Measurements from ENCODE around the gene PRRG1.
A peak's percentile ranks its signal among the peaks of the same experiment; 100 is the strongest.
"Not testable (repeated sequence)": the region's sequence is repeated elsewhere in the genome, so short reads cannot be mapped to it uniquely, and the experiment has no call there.

Gene PRRG1

GRCh38 chrX:37462346-37462745 is 113.2 kb downstream of the PRRG1 start:
- TF ChIP-seq CTCF (IDR thresholded peaks at IDR 0.05; ENCODE audit: insufficient read depth, low read depth, low read length, missing control alignments) = no peak
- no peak overlapping the region for H3K4me3 ChIP-seq (ENCODE audit: low read length)
- DNase-seq (ENCODE audit: low read depth) = no peak

- no peak overlapping the region for H3K4me3 ChIP-seq (ENCODE audit: low read length)
- DNase-seq (ENCODE audit: low read depth) = peak; percentile 13
- no peak for TF ChIP-seq CTCF (IDR thresholded peaks at IDR 0.05; ENCODE audit: insufficient read depth, low read depth, low read length, missing control alignments)
Observed at GRCh38 chrX:37468124-37468739, 119.1 kb downstream of the PRRG1 start.

- no peak for DNase-seq (ENCODE audit: low read depth)
- H3K4me3 ChIP-seq (ENCODE audit: low read length) = no peak overlapping the region
- no peak for TF ChIP-seq CTCF (IDR thresholded peaks at IDR 0.05; ENCODE audit: insufficient read depth, low read depth, low read length, missing control alignments)
Observed at GRCh38 chrX:37470711-37471110, 121.5 kb downstream of the PRRG1 start.

GRCh38 chrX:37472836-37473235 is 123.7 kb downstream of the PRRG1 start:
- no peak overlapping the region for H3K4me3 ChIP-seq (ENCODE audit: low read length)
- DNase-seq (ENCODE audit: low read depth) = no peak
- TF ChIP-seq CTCF (IDR thresholded peaks at IDR 0.05; ENCODE audit: insufficient read depth, low read depth, low read length, missing control alignments) = no peak

- TF ChIP-seq CTCF (IDR thresholded peaks at IDR 0.05; ENCODE audit: insufficient read depth, low read depth, low read length, missing control alignments) = no peak
- H3K4me3 ChIP-seq (ENCODE audit: low read length) = no peak overlapping the region
- DNase-seq (ENCODE audit: low read depth) = no peak
Observed at GRCh38 chrX:37474478-37474877, 125.3 kb downstream of the PRRG1 start.

- no peak for DNase-seq (ENCODE audit: low read depth)
- no peak overlapping the region for H3K4me3 ChIP-seq (ENCODE audit: low read length)
- TF ChIP-seq CTCF (IDR thresholded peaks at IDR 0.05; ENCODE audit: insufficient read depth, low read depth, low read length, missing control alignments) = no peak
Observed at GRCh38 chrX:37476571-37477170, 127.5 kb downstream of the PRRG1 start.

GRCh38 chrX:37484335-37484734 is 135.2 kb downstream of the PRRG1 start:
- peak; percentile 62 for DNase-seq (ENCODE audit: low read depth)
- not testable (repeated sequence) for H3K4me3 ChIP-seq (ENCODE audit: low read length)

Measured in epithelial cell of esophagus (primary cell).